ENCODE data around the gene AGPS.
"Not testable (repeated sequence)": the region's sequence is repeated elsewhere in the genome, so short reads cannot be mapped to it uniquely, and the experiment has no call there.

Gene AGPS

GRCh38 chr2:177445200-177445599 is 52.6 kb downstream of the AGPS start:
- H3K27ac ChIP-seq, result no peak overlapping the region
- TF ChIP-seq ZFX (IDR thresholded peaks at IDR 0.05; ENCODE audit: borderline replicate concordance), result no peak

DNA sequence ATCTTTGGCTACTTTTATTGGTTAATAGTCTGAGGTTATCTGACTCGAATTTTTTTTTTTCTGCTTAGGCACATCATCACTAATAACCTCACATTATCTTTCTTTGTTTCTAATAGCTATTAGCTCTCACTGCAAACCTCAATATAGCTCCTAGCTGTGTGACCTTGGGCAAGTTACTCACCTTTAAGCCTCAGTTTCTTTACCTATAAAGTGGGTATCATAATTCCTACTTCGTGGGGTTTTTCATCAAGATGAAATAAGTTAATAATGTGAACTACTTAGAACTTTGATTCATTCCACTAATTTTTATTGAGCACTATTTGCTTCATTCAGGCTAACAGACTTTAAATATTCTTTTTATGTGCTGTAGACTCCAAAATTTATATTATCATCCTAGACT is 55.5 kb downstream of the AGPS start:
- no peak overlapping the region for H3K27ac ChIP-seq
- TF ChIP-seq ZFX (IDR thresholded peaks at IDR 0.05; ENCODE audit: borderline replicate concordance), result no peak
- TF ChIP-seq, protein P1, sequence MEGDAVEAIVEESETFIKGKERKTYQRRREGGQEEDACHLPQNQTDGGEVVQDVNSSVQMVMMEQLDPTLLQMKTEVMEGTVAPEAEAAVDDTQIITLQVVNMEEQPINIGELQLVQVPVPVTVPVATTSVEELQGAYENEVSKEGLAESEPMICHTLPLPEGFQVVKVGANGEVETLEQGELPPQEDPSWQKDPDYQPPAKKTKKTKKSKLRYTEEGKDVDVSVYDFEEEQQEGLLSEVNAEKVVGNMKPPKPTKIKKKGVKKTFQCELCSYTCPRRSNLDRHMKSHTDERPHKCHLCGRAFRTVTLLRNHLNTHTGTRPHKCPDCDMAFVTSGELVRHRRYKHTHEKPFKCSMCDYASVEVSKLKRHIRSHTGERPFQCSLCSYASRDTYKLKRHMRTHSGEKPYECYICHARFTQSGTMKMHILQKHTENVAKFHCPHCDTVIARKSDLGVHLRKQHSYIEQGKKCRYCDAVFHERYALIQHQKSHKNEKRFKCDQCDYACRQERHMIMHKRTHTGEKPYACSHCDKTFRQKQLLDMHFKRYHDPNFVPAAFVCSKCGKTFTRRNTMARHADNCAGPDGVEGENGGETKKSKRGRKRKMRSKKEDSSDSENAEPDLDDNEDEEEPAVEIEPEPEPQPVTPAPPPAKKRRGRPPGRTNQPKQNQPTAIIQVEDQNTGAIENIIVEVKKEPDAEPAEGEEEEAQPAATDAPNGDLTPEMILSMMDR (IDR thresholded peaks at IDR 0.05), result no peak

DNA sequence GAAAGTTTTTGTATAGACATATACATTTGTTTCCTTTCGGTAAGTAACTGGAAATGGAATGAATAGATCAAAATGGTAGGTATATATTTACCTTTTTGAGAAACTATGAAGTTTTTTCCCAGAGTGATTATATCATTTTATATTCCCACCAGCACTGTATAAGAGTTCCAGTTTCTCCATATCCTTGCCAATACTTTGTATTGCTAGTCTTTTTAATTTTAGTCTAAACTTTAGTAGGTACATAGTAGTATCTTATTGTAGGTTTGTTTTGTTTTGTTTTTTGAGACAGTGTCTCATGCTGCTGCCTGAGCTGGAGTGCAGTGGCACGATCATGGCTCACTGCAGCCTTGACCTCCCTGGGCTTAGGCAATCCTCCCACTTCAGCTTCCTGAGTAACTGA is 56.6 kb downstream of the AGPS start:
- TF ChIP-seq, protein P1 (IDR thresholded peaks at IDR 0.05), result no peak
- no peak for TF ChIP-seq ZFX (IDR thresholded peaks at IDR 0.05; ENCODE audit: borderline replicate concordance)
- H3K27ac ChIP-seq, result no peak overlapping the region

DNA sequence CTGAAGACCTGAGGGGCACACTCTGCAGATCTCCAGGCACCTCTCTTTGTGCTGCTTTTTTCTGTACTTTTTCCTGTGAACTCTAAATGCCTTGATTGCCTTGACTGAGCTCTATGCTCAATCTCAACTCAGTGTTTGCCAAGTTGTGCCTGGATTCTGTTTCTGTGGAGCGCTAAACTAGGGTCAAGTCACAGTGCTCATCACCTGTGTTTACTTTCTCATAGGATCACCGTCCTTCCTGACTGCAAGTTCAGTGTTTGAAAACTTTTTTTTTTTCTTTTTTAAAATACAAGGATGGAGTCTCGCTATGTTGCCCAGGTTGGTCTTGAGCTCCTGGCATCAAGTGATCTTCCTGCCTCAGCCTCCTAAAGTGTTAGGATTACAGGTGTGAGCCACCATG is 62.6 kb downstream of the AGPS start:
- TF ChIP-seq ZFX (IDR thresholded peaks at IDR 0.05; ENCODE audit: borderline replicate concordance), result no peak
- TF ChIP-seq, protein P1 (IDR thresholded peaks at IDR 0.05), result no peak
- no peak overlapping the region for H3K27ac ChIP-seq

DNA sequence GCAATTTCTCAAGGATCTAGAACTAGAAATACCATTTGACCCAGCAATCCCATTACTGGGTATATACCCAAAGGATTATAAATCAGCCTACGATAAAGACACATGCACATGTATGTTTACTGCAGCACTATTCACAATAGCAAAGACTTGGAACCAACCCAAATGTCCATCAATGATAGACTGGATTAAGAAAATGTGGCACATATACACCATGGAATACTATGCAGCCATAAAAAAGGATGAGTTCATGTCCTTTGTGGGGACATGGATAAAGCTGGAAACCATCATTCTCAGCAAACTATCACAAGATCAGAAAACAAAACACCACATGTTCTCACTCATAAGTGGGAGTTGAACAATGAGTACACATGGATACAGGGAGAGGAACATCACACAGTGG is 67.2 kb downstream of the AGPS start:
- H3K27ac ChIP-seq, result not testable (repeated sequence)

DNA sequence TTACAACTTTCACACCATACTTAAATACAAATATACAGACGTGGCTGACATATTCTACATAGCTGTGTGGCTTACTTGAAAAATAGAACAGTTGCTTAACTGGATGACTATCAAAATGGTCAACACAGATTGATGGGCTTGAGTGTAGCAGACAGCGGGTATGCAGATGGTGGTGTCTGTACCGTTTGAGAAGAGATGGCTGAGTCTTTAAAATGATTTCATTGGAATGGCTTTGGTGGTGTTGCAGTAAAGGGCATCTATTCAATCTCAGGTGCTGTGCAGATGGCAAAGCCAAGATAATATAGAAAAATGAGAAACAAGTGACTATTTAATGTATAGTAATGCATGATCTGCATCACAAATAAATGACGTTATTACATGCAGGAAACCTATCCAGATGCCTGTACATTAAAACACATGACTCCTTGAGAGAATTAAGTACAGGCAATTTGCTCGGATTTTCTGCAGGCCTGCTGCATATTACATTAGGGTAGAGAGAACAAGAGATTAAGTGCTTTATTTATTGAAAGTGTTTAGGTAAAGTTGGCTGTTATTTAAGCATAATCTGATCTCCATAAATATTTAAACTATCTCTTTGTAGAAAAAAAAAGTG is 68.5 kb downstream of the AGPS start:
- no peak overlapping the region for H3K27ac ChIP-seq
- no peak for TF ChIP-seq ZFX (IDR thresholded peaks at IDR 0.05; ENCODE audit: borderline replicate concordance)
- TF ChIP-seq, protein P1 (IDR thresholded peaks at IDR 0.05), result no peak

DNA sequence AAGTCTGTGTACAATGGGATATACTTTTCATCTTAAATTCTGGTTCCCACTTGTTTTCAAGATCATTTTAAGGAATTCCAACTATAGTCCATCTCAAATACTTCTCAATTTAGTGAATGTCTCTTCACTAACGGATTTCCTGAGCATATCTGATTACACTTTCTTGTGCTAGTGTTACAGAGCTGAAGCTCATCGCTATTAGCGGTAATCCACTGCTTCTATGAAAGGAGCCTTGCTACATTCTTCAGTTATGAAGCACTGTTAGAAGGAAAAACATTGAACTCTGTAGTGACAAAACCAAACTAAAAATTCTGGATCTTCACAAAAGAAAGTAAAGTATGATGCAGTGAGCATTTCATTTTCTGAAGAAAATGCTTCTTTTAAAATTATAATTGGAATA is 72.0 kb downstream of the AGPS start:
- TF ChIP-seq, protein P1 (IDR thresholded peaks at IDR 0.05), result no peak
- TF ChIP-seq ZFX (IDR thresholded peaks at IDR 0.05; ENCODE audit: borderline replicate concordance), result no peak
- no peak overlapping the region for H3K27ac ChIP-seq

DNA sequence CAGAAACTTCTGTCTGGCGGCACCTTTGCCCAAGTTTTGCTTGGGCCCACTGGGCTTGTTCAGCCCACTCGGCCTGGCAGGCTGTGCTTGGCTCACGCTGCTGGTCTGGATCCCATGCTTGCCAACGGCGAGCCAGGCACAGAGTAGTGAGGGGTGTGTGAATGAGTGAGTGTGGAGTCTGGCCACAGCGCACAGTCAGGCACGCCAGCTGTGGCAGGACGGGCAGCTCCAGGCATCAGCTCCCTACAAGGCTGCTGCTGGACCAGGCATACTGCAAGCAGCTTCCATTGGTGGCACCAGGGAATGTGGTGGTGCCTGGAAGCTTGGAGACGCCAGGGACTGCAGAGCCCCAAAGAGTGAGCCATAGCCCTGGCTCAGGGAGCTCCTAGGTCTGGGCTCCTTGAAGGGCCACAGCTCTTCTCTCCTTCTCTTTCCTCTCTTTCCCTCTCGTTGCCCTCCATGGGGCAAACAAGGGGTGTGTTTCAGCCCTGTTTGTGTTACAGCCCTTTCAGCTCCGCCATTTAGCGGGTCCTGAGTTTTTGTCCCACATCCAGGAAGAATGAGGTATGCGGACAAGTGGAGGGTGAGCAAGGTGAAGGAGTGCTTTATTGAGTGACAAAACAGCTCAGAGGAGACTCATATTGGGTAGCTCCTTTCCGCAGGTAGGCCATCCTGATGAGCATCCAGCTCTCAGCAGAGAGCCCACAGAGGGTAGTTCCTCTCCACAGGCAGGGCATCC is 73.0 kb downstream of the AGPS start:
- TF ChIP-seq ZFX (IDR thresholded peaks at IDR 0.05; ENCODE audit: borderline replicate concordance), result no peak
- TF ChIP-seq, protein P1 (IDR thresholded peaks at IDR 0.05), result no peak
- H3K27ac ChIP-seq, result no peak overlapping the region

Data from 22Rv1 (cell line).